SK-N-MC (cell line): ENCODE data around the gene CWC15.

Experiments
- EZH2 ChIP-seq: fragments of 200-600 bp; sonication (generic); IDR thresholded peaks from one replicate; pipeline ENCODE4 v1.6.1; 2017; ENCODE audit warnings: antibody characterized with exemption
- FOXP2 ChIP-seq: optimal IDR thresholded peaks from 2 replicates; pipeline ENCODE3; 2011; ENCODE audit warnings: mild to moderate bottlenecking, moderate library complexity; ENCODE audit not compliant: insufficient read depth; ENCODE audit errors: extremely low read length, control extremely low read depth
- POLR2AphosphoS5 ChIP-seq: IDR thresholded peaks from 2 replicates; pipeline ENCODE4 v1.6.1; 2012; ENCODE audit warnings: mild to moderate bottlenecking, low read depth, low read length, borderline replicate concordance

DNA sequence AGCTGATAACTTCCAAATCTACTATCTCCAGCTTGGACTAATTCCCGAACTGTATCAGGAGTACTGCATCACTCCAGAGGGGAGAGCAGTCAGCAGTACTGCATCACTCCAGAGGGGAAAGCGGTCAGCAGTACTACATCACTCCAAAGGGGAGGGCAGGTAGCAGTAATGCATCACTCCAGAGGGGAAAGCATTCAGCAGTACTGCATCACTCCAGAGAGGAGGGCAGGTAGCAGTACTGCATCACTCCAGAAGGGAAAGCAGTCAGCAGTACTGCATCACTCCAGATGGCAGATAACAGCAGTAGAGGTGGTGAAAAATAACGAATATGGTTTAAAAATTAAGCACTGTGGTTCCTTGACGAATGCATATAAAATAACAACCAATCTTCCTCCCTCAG lies 8.4 kb downstream of the CWC15 start:
- TF ChIP-seq POLR2AphosphoS5 (no peak), EZH2 (no peak), FOXP2 (no peak)
